Activated CD8-positive, alpha-beta memory T cell treated with anti-CD3 and anti-CD28 coated beads for 1 hour (primary cell): ENCODE results near the gene TAF15.
A peak's percentile ranks its signal among the peaks of the same experiment; 100 is the strongest.

Experiments used
- DNase-seq, 2 donors: peaks; one replicate each; pipeline ENCODE4 v3.0.0-alpha.2; 2020; ENCODE audit warnings: low read depth in 1 of 2; ENCODE audit errors: extremely low read depth in 1 of 2

Gene TAF15

DNA sequence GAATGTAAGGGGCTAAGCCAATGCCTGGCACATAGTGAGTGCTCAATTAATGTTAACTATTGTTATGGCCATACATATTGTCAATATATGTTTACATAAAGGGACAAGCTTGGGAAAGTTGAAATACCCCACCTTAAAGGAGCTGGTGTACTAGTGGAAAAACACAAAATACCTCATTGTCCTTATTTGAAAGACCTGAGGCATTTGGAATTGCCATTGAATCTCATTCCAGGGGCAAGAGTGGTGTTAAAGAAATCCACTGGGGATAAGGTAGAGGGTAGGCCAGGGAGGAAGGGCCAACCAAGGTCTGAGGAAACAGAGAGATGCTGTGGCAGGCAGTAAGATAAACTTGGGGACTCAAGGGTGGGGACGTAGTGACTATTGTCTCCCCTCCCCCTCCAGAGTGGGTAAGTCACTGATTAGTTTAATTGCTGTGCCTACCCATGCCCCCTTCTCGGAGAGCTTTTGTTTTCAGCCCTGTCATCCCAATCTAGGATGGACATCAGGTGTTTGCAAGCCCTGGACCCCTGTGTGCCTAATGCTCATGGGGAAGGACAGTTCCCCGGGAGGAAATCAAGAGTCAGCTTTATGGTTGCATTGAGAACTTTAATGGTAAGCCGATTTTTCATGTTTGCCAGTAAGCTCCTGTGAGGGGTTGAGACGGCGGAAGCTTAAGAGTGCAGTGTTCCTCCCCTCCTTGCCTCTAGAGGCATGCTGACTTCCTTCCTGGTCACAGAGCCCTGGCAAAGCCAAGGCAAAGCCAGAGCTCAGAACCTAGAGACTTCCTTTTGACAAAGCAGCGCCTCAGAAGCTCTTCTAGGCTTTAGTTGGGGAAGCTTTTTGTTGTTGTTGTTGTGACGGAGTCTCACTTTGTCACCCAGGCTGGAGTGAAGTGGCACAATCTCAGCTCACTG is 61.9 kb downstream of the TAF15 start:
- DNase-seq, result no peak

GRCh38 chr17:35872196-35872980 is 63.1 kb downstream of the TAF15 start:
- DNase-seq, result no peak

DNA sequence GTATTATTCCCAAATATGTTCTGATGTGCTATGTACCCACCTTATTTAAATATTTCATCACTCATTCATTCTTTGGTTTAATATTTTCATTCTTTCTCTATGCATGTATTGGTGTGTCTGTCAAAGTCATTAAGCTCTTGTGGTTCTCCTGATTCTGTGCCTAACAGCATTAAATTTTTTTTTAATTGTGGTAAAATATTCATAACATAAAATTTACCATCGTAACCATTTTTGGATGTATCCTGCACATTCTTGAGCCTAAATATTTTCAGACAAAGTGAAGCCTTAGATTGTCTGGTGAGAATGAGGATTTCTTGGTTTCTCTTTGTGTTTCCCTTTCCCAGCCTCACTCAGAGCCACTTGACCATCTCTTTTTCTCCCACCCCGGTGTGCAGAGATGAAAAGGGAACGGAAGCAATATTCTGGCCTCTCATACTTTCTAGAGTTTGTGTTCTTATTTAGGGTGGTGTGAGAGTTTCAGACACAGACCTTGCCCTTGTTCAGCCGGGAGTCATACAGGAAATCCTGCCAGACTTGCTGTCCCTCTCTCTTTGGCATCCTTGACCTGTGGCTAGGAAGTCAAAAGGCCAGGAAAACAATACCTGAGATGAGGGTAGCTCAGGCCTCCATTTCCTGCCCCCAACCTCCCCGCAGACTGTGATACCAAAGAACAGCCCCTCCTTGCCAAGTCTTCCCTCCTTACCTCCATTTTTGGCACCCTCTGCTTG is 66.0 kb downstream of the TAF15 start:
- DNase-seq, result no peak

GRCh38 chr17:35875800-35876139 is 66.5 kb downstream of the TAF15 start:
- no peak for DNase-seq

- DNase-seq, result no peak
These were observed 67.2 kb downstream of the TAF15 start for GRCh38 chr17:35876534-35876933.

DNA sequence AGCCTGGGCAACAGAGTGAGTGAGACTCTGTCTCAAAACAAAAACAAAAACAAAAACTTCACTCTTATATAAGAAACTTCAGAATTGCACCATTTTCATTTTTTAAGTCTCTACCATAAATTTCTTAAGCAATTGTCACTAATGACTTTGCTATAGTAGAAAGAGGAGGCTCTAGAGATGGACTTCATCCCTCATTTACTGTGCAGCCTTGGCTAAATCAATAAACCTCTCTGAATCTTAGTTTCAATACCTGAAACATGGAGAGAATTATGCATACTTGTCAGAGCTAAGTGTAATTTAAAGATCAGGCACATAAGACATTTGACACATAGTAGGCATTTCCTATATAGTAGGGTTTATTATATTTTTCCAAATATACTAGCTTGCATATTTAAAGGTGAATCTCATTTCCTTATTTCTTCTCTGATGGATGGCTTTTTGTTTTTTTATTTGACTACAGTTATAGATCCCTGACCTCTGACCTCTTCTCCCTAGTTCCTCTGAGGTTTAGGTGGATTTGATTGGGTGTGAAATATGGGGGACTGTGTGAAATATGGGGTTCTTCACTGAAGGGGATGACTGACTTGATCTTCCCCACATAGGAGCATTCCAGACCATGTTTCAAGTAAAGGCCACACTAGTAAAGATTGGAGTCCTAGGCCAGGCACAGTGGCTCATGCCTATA is 68.2 kb downstream of the TAF15 start:
- DNase-seq, result no peak

GRCh38 chr17:35878361-35878760 is 69.1 kb downstream of the TAF15 start:
- DNase-seq, result no peak

GRCh38 chr17:35879773-35880654 is 70.7 kb downstream of the TAF15 start, which contains the start of gene CCL5:
Gene CCL5, minus strand, starts transcription at chr17:35880360.
- DNase-seq, result peak in 1 of 2 donors; percentile 30

DNA sequence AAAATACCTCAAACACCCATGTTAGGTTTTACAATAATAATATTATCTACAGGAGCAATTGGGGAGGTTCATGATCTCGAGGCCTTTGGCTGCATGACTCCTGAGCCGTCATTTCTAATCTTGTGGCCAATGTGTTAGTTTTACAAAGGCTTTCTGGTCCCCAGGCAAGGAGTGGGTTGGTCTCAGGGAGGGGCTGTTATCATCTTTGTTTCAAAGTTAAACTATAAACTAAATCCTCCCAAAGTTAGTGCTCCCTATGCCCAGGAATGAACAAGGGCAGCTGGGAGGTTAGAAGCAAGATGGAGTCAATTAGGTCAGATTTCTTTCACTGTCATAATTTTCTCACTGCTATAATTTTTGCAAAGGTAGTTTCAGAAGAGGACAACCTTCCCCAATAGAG is 80.0 kb downstream of the TAF15 start:
- DNase-seq, result no peak

DNA sequence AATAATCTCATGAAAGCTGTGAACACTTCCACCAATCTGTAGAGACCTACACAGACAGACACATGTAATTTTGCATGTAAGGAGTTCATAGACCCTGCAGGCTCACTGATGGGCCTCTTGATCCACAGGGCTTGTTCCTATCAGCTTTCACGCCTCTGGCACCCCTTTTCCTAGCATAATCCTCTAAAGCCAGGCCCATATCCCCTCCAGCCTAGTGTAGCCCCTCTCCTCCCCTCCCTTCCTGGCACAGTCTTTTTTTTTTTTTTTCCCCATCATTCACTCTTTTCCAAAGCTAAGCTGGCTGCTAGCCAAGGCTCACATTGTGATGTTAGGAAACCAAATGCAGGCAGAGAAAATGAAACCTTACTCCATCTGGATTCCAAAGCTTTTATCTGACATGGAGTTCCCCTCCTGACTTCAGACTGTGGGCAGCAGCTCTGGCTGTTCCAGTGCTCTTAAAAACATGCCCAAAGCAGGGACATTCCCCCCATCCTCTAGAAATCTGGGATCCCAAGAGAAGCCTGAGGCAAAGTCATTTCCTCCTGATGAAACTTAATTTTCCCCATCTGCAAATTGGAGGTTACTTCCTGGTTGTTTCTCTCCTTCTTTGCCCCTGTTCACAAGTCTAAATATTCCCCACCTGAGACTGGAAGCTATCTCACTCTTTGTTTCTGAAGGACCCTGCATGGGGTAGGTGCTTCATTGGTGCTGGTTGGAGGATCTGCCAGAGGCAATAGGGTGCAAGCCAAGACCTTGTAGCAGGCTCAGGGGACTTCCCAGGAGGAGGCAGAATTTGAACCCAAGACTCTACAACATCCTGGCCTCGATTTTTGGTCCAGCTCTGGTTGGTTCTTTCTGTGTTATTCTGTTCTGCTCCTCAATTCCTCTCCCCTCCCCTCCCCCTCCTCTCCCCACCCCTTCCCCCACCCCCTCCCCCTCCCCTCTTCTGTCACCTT is 80.8 kb downstream of the TAF15 start:
- no peak for DNase-seq

GRCh38 chr17:35890774-35891155 is 81.5 kb downstream of the TAF15 start:
- no peak for DNase-seq

- DNase-seq, result no peak
These were observed 82.0 kb downstream of the TAF15 start for GRCh38 chr17:35891269-35891668.

DNA sequence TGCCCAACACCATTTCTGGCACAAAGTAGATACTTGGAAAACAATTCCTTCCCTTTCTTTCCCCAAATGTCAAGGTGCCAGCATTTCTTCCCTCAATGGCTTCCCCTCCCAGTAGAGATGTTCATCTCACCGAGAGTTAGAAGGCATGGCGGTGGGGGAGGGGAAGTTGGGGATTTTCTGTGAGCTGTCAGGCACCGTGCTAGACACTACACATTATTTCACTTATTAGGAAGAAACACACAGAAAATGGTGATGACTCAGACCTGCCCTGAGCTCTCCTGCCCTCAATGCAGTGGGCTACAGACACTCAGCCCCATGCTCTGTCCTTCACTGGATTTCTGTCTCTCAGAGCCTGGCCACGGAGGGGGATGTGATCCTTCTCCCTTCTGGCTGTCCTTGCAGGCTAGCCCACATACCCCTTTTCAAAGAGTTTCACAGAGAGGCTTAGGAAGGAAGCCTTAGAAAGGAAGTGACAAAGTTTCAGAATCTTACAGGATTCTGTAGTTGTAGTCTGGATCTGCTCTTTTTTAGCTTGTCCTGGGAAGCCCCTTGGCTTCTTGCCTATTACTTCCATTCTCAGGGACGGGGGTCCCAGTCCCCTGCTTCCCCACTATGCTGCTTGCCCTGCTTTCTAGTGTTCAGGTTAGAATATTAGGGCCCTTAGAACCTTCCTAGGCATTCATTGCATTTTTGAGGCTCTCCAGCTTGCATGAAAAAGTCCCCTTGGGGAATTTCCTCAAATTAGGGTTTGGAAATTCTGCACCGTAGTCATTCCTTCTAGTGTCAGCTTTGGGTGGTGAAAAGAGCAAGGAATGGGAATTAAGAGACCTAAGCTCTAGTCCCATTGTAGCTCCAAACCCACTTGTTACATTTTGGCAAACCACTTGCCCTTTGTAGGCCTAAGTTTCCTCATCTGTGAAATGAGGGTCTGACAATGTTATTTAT is 83.1 kb downstream of the TAF15 start:
- DNase-seq, result no peak

GRCh38 chr17:35893751-35894150 is 84.5 kb downstream of the TAF15 start:
- no peak for DNase-seq

GRCh38 chr17:35894206-35894605 is 84.9 kb downstream of the TAF15 start:
- DNase-seq, result no peak

GRCh38 chr17:35895636-35896587 is 86.6 kb downstream of the TAF15 start:
- DNase-seq, result no peak
